Activated CD4-positive, alpha-beta T cell treated with anti-CD3 and anti-CD28 coated beads for 48 hours (primary cell): ENCODE data around the gene TNNT2.

Experiments
- DNase-seq: peaks from one replicate; pipeline ENCODE4 v3.0.0-alpha.2; 2020

TNNT2 gene

DNA sequence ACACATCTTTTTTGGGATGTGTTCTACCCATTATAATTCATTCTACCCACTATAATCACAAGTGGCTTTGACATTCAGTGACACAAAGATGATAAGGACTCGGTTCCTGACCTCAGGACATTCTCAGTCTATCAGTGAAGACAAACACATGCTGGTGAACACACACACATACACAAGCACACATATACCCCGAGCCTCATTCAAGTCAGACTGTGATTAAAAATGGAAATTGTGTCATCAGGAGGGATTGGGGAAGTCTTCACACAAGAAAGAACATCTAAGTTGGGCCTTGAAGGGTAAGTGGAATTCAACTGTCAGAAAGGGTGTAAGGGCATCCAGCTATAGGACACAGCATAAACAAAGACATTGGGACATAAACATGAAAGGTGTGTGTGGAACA is 24.2 kb upstream of the TNNT2 start:
- no peak for DNase-seq

DNA sequence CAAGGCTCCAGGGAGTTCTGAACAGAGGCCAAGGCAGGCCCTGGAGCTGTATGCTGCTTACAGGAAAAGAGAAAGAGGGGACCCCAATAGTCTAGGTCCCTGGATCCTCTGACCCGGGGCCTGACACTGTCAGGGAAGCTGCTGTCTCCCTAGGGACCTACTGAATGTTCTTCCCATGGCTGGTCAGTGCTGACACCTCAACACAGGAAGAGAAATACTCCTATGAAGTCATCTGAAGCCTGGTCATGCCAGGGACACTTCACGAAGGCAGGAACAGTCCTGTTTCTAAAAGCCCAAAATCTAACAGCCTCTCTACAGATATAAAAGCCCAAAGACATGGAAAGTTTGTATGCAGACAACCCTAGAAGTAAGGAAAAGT is 23.4 kb upstream of the TNNT2 start:
- no peak for DNase-seq

DNA sequence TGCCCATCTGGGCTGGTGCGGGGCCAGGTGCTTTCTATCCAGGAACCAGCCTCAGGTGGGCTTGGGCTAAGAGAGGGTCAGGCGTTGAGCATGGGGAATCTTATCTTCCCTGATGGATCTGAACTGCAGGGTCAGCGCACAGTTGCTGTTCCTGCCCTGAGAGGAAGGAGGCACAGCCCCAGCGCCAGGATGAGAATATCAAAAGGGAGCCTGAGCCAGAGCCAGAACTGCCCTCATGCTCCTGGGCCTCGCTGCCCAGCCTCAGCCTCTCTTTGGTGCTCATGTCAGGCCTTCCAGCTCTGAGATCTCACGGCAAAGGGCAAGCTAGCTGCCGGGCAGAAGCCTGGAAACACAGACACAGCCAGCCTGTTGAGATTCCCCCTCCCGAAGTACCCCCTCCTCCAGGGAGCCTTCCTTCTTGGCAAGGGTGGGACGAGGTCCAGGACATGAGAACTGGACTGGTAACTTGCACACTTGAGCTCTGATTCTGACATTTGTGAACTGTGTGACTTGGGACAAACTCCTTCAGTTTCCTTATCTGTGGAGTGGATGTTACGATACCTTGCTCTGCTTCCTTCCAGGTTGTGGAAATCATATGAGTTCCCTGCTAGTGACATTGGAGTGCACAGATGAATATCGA is 22.9 kb upstream of the TNNT2 start:
- DNase-seq = no peak

DNA sequence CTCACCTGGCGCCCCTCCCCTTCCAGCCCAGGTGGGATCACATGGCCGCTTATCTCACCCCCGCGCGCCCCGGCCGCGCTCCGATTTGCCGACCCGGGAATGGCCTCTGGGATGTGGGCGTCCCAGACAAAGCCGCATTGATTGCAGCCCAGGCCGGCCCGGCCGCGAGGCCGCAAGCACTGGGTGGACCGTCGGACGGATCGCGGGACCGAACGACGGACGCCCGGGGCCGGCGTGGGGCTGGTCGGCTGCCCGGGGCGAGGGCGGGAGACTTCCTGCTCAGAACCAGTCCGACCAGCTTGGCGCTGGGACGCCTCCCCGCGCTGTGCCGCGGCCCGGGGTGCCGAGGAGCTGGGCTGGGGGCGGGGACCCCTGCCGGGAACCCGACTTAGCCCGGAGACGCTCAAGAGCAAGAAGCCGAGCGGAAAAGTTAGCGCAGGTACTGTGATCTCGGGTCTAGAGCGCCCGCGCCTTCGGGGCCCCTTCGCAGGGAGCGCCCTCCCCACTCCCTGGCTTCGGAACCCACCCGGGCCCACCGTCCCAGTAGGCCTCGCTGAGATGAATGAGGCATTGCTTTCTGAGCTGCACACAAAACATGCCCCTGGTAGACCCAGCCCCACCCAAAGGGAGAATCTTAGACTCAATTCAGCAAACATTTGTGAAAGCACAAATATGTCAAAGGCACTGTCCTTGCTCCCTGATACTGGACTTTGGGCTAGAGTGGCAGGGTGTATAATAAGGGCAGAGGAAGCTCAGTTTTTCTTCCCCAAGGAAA is 22.1 kb upstream of the TNNT2 start:
- no peak for DNase-seq

DNA sequence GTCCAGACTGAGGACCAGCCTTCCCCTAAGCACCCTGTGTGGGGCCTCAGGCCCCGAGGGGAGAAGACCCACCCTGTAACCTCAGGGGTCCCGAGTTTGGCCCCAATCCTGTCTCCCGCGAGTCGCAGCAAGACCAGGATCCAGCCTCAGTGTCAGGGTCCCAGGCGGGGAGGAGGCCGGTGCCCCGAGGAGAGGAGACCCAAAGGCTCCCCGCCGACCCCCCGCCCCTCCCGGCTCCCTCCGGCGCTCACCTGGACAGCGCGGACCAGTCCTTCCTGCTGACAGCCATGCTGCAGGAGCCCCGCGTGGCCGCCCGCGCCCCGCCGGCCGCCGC is 21.5 kb upstream of the TNNT2 start, which contains the start of gene LAD1:
Gene LAD1, minus strand, starts transcription at position 307 of the 334 bp plus-strand sequence. Its CDS starts 18 bp downstream, at position 289.
- DNase-seq = no peak

DNA sequence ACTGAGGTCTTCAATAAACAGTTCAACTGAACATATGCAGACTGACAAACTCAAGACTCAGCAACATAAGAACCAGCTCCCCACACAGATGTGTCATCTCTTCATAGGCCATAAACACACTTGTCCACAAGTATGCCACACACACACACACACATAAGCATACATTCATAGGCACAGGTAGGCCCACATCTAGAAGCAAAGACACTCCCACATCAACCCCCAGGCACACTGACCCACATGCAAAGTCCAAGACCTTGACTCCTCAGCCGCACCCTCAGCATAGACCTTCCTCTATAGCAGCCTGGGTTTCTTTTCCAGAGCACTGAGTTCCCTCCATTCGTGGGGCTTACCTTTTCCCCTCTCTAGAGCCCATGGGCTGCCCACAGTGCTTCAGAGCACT is 20.2 kb upstream of the TNNT2 start:
- DNase-seq = no peak

DNA sequence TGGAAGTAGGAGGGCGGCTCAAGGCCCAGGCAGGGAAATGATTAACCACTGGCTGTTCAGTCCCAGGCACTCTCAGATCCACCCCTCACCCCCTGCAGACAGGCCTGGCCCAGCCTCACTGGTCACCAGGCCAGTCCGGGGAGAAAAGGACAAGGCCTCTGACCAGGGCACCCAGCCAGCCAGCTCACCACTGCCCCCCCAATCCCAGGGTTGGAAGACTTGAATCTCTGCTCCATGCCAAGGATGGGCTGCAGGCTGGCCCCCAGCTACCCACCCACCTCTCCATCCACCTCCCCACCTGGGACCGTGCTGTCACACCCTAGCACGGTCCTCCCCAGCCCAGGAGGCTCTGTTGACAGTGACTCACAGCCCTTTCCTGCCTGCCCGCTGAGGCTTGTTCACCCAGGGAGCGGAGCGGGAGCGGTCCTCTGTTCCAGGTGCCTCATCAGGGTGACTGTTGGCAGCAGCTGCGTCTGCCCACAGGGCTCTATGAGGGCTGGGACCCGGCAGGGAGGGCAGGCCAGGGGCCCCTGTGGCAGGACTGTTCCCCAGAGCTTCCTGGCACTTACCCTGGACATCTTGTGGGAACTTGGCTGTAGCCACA is 19.5 kb upstream of the TNNT2 start:
- no peak for DNase-seq

DNA sequence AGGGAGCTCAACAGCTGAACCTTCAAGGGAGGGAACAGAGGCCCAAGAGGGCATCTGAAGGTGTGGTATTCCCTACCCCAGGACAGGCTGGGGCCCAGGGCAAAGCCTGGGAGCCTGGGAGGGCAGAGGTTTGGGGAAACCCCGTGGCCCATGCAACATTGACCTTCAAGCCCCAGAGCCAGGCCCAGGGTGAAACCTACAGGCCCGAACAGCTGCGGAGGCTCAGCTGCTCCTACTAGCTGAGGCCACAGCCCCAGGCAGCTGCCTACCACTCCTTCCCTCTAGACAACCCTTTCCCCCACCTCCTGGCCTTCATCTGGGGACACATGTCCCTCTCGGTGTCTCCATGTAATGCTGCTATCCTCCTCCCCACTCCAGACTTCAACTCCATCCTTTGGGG is 18.5 kb upstream of the TNNT2 start:
- no peak for DNase-seq

DNA sequence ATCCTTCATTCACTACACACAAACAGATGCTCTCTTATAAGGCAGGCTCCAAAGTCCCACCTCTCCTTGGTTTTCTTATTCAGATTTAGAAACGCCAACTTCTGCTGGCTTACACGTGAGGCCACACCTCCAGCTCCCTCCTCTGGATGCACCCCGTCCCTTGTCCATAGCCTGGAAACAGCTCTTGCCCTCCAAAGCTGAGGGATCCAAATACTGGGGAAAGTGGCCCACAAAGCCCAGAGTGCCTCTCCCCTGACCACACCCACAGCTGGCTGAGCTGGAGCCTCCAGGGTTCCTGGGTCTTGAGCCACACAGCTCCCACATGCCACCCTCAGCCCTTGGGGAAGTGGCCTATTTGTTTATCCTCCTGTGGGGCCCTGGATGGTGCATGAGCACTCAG is 17.1 kb upstream of the TNNT2 start:
- no peak for DNase-seq

DNA sequence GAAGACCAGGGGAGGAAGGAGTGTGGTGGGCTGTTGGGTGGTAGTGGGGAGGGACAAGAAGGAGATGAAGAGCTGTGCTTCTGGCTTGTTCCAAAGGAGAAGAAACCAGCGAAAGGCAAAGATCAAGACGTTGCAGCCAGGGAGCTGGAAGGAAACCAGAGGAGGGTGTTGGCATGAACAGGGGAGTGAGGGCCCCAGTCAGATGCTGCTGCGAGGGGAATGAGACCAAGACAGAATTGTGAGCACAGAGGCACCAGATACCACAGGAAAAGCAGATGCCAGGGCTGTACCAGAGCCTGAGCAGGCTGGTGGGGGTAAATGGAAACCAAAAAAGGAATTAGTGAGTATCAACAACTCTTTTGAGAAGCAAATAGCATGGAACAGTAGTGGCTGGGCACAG is 15.6 kb upstream of the TNNT2 start:
- DNase-seq = no peak

DNA sequence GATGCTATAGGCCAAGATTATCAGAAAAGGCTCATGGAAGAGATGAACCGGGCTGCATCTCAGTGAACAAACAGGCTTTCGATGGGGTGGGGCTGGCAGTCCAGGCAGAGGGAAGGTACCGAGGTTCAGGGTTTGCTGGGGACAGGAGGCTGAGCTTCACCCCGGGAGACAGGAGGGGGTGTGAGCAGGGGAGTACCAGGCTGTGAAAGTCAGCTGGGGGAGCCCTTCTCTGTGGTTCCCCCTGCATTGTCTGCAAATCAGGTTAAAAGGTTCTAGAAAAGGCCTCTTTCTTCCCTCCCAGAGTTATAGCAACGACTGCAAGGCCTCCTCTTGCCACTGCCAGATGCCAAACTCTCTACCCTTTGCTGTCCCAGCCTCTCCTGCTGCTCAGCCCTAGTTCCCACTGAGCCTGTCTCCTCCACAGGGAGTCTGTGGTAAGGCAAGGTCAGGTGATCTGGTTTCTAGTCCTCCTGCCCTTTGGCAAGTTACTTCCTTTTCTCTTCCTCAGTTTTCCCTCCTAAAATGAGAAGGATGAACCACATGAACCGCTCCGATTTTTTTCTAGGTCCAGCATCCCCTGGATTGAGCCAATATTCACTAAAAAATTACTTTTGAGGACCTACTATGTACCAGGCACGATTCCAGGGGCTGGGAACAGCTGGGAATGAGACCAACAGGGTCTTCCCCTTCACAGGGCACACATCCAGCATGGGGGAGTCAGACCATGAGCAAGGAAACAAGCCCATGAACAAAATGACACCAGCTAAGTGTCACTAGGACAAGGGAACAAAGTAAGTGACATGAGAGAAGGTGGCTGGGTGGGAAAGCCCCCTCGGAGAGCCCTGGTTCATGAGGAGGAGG is 14.4 kb upstream of the TNNT2 start:
- DNase-seq = no peak

DNA sequence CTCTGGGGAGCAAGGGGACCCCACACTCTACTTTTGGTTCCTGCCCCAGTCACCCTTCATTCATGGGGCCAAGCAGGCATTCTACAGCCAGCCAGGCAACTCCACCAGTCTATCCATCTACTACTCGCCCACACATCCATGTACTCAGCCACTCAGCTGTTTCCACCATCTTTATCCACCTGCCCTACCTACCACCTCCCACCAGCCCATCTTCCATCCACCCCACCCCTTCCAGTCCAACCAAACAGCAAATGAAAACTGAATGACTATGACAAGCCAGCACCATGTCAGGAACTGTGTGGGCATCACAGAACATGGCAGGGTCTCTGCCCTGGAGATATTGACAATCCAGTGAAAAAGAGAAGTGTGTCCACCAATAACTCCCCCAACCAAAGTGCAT is 13.7 kb upstream of the TNNT2 start:
- DNase-seq = no peak

DNA sequence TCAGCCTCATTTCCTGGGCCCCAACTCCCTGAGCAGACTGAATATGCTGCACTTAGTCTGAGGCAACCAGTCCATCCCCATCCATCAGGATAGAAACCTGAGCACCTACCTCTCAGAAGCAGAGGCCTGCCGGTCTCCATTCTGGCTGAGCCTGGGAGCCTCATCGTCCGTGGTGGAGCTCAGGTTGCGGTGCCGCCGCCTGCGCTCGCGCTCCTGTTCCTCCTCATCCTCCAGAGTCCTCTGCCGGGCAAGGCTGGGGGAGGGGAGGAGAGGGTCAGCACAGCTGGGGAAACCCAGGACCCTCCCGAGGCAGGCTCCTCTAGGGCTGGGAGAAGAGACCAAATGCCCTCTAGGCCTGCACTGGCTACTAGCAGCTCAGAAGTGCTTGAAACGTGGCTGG is 11.6 kb upstream of the TNNT2 start:
- no peak for DNase-seq

DNA sequence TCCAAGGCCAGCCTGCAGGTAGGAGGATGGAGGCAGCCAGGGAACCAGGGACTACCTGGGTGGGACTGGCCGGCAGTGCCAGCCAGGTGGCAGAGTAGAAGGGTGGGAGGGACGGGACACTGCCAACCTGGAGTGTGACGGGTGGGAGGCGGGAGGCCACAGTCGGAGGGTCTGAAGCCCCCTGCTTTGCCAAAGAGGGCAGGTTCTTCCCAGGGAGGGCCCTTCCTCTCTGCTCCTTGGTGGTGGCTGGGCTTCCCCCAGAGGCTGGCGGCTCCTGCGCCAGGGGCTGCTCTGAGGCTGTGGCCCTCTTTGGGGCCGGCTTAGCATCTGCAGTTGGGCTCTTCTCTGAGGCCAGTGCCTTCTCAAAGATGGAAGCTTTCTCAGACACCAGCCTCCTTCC is 8.7 kb upstream of the TNNT2 start:
- no peak for DNase-seq

DNA sequence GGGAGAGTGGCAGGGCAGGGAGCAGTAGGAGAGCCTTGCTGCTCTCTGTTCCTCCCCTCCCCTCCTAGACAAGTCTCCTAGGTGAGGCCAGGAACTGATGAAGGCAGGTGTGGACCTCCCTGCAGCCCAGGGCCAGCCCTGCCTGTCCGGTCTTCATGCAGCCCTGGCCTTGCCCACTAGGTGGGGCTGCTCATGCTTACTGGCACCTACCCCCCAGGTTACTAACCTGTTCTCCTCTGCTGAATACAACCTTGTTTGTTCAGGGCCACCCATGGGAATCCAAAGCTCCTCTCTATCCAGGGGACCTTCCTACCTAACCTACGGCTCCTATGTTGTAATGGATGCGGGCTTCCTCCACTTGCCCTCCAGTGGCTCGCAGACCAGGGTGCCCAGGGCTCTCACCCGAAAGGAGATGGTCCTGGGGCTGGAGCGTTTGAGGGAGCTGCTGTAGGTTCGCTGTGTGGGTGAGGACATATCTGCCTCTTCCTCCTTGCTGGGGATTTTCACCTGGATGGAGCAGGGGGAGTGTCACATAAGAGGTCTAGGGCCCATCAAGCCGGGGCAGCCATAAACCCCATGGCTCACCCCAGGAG is 7.9 kb upstream of the TNNT2 start:
- peak; percentile 68 for DNase-seq

DNA sequence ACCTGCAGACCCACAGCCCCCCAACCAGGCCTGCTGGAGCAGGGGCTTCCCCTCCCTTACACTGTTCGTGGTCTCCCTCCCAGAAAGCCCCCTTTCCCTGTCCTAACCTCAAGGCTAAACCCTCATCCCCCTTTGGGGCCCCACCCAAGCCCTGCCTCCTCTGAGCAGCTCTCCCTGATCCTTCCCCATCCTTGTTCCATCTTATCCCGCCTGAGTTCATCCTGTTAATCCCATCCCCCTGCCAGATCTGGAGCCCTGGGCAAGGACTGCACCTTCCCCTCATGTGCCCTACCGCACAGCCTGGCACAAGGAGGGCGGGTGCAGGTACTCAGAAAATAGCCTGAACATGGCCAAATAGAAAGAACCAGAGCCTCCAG is 6.9 kb upstream of the TNNT2 start:
- DNase-seq = no peak

DNA sequence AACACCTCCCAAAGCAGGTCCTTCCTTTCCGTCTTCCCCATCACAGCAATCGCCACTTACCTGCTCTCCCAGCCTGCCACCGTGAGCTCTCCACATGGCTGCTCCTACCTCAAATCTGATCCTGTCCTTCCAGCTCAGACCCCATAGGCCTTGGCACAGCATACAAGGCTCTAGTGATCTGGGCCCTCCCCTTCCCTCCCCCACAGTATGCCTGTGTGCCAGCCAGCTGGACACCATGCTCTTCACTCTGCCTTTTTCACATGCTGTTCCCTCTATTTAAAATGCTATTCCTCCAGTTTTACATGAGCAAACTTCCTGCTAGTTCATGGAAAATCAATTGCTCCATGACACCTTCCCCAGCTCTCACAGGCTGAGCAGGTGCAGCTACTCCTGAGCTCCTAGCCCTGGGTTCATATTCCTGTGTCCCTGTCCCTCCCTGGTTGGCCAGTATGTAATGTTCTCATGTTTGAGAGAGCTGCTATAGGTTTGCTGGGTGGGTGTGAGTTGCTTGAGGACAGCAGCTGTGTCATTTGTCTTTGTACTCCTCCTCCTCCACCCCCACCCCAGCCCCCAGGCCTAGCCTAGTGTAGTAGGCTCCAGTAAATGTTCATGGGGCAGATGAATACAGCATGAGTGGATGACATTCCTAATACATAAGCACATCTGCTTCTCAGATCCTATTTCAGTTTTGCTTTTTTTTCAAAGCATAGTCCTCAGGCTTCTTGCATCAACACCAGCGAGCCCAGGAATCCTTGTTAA is 6.3 kb upstream of the TNNT2 start:
- no peak for DNase-seq

DNA sequence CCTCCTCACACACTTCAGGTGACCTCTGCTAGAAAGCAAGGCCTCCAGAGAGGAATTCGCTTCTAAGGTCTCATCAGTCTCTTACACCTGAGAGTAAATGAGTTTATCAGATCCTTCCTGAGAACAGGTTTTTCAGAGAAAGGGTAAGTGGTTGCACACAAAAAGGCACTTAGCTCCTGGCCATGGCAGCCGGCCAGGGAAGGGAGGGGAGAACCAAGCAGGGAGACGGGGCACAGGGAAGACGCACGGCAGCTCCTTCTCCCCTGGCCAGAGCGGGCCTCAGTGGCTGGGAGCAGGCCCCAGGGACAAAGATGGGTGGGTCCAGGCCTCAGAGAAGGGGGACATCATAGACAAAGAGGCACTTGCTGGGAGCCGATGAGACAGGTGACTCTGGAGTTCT is 3.6 kb upstream of the TNNT2 start:
- DNase-seq = no peak

DNA sequence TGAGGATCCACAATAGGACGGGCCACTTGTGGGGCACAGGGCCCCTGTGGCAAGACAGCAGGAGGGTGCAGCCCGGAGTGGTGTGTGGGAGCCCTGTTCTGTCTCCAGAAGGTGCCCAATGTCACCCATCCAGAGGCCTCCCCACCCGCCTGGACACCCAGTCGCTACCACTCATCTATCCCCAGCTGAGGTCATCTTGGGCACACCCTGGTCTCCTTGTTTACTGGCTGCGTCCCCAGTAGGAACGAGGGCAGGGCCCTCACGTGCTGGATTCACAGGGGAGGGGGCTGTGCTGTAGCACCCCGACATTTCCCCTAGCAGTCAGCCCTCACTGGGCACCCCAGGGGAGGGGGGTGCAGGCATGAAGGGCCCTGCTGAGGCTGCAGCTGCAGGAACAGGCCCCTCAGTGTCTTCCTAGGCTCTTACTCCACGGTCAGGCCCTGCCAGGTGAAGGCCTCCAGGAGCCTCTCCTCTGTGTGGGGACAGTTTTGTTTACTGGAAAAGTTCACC is 2.3 kb upstream of the TNNT2 start:
- DNase-seq = no peak

DNA sequence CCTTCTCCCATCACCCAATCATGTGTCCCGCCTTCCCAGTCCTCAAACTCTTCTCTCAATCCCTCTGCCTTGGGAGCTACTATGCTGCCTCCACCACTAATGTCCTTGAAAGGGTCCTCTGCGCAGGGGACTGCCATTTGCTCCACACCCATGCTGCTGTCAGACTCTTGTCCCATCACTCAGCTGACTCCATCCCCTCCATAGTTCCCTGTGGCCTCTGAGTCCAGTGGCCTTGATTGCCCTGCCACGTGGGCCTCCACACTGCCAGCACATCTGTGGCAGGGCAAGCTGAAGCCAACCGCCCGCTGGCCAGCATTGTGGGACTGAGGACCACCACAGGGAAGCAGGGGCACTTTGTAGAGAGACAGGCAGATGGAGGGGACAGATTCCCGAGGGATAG is 1.3 kb upstream of the TNNT2 start:
- no peak for DNase-seq

DNA sequence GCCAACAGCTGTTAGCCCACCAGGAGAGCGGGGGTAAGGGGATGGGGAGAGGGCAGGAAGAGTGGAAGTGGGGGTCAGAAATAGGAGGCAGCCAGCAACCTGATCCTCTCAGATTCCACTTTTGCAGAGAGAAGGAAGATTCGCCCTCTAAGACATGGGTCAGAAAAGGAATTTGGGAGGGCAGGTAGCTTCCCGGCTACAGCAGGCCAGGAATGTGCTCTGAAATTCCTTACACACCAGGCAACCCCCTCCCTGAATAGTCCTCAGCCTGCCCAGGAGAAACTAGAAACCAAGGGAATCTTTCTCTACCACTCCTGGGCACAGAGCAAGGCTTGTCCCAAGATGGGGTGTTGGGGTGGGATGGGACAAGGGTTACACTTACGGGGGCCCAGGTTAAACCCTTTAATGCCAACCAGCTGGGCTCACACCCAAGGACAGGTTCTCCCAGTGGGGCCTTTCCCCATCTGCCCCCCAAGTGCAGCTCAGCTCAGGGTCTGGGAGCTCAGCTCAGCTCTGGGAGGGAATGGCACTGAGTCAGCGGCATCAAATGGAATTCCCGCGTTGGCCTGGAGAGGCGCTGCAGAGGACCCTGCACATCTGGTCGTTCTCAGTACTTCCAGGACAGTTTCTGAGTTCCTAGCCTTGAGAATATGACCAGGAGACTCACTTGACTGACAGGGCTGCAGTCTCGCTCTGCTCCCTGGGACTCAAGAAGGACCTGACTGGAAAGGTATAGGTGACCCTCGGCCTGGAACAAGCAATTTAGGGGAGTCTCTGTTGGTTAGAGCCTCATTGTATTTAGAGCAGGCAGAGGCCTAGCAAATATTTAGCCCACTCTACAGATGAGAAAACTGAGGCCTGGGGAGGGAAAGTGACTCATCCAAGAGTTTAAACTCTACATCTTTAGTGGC is 761 bp downstream of the TNNT2 start:
- DNase-seq = peak; percentile 38
